HepG2 (cell line): ENCODE measurements around the gene TMEM14C. TPM values are rescaled to one million over a fixed set of nuclear protein-coding genes. Genes with fewer than 3 reads are reported as not detected.

Experiments used
- CCDC6 ChIP-seq: sonication (generic); formaldehyde crosslinking; IDR thresholded peaks from 2 replicates; pipeline ENCODE4 v1.8.1; 2022; ENCODE audit warnings: mild to moderate bottlenecking, missing genetic modification reagents, moderate library complexity
- CHCHD3 ChIP-seq: sonication (generic); formaldehyde crosslinking; IDR thresholded peaks from 2 replicates; pipeline ENCODE4 v1.8.0; 2022; ENCODE audit warnings: mild to moderate bottlenecking, missing genetic modification reagents, moderate library complexity
- ELF1 ChIP-seq: sonication (generic); formaldehyde crosslinking; IDR thresholded peaks from 2 replicates; pipeline ENCODE4 v1.4.0; 2020; ENCODE audit warnings: missing genetic modification reagents
- MXI1 ChIP-seq: IDR thresholded peaks from 3 replicates; pipeline ENCODE4 v1.6.1; 2012; ENCODE audit warnings: low read depth, low read length, inconsistent platforms, borderline replicate concordance
- RXRB ChIP-seq: IDR thresholded peaks from 2 replicates; pipeline ENCODE4 v1.6.1; 2016; ENCODE audit warnings: borderline replicate concordance, missing genetic modification reagents, missing compliant biosample characterization
- SATB2 ChIP-seq: sonication (generic); formaldehyde crosslinking; IDR thresholded peaks from 2 replicates; pipeline ENCODE4 v1.5.0; 2020; ENCODE audit warnings: missing genetic modification reagents
- SSRP1 ChIP-seq: IDR thresholded peaks from 2 replicates; pipeline ENCODE4 v1.6.1; 2016; ENCODE audit warnings: control low read depth
- TBX2 ChIP-seq: sonication (generic); formaldehyde crosslinking; IDR thresholded peaks from 2 replicates; pipeline ENCODE4 v1.5.0; 2020; ENCODE audit warnings: missing genetic modification reagents, mild to moderate bottlenecking, borderline replicate concordance
- TFDP1 ChIP-seq: IDR thresholded peaks from 2 replicates; pipeline ENCODE4 v1.6.1; 2016; ENCODE audit warnings: missing compliant biosample characterization, missing genetic modification reagents, borderline replicate concordance
- UBTF ChIP-seq: sonication (generic); formaldehyde crosslinking; IDR thresholded peaks from 2 replicates; pipeline ENCODE4 v1.4.0; 2020; ENCODE audit warnings: mild to moderate bottlenecking, missing genetic modification reagents
- ZKSCAN8 ChIP-seq: IDR thresholded peaks from 2 replicates; pipeline ENCODE4 v1.6.1; 2016; ENCODE audit warnings: borderline replicate concordance, missing genetic modification reagents, missing compliant biosample characterization
- ZNF136 ChIP-seq: sonication (generic); formaldehyde crosslinking; IDR thresholded peaks from 2 replicates; pipeline ENCODE4 v1.8.1; 2022; ENCODE audit warnings: low read depth, mild to moderate bottlenecking, moderate library complexity, missing genetic modification reagents
- ZNF44 ChIP-seq: sonication (generic); formaldehyde crosslinking; IDR thresholded peaks from 2 replicates; pipeline ENCODE4 v1.5.1; 2020; ENCODE audit warnings: mild to moderate bottlenecking, missing genetic modification reagents
- ZNF446 ChIP-seq: sonication (generic); formaldehyde crosslinking; IDR thresholded peaks from 2 replicates; pipeline ENCODE4 v1.5.0; 2020; ENCODE audit warnings: mild to moderate bottlenecking, missing genetic modification reagents
- ZNF468 ChIP-seq: sonication (generic); formaldehyde crosslinking; IDR thresholded peaks from 2 replicates; pipeline ENCODE4 v1.8.0; 2022; ENCODE audit warnings: mild to moderate bottlenecking, moderate library complexity, missing genetic modification reagents
- ZNF556 ChIP-seq: sonication (generic); formaldehyde crosslinking; IDR thresholded peaks from 2 replicates; pipeline ENCODE4 v1.4.0; 2020; ENCODE audit warnings: mild to moderate bottlenecking, missing genetic modification reagents, borderline replicate concordance
- ZNF563 ChIP-seq: sonication (generic); formaldehyde crosslinking; IDR thresholded peaks from 2 replicates; pipeline ENCODE4 v1.8.0; 2022; ENCODE audit warnings: mild to moderate bottlenecking, moderate library complexity, missing genetic modification reagents
- ZNF709 ChIP-seq: sonication (generic); formaldehyde crosslinking; IDR thresholded peaks from 2 replicates; pipeline ENCODE4 v1.5.0; 2020; ENCODE audit warnings: mild to moderate bottlenecking, missing genetic modification reagents
- ZNF800 ChIP-seq: sonication (generic); formaldehyde crosslinking; IDR thresholded peaks from 2 replicates; pipeline ENCODE4 v1.4.0; 2020; ENCODE audit warnings: missing genetic modification reagents
- polyA plus RNA-seq, 8 experiments: library from polyadenylated mRNA; depleted of rRNA in 3 of 8; stranded (reverse) in 7 of 8; unstranded in 1 of 8; fragments of >200 nt; fragmentation: Illumina TruSeq in 4 of 8; extraction: Trizol in 4 of 8; gene quantifications; 2 replicates each; pipeline versions ENCODE4 v1.2.1 to v1.2.3, GENCODE V29; 2011 to 2016; ENCODE audit warnings: low read depth in 4 of 8, missing spikeins in 1 of 8, mixed read lengths in 1 of 8; ENCODE audit not compliant: insufficient read depth in 1 of 8
- total RNA-seq, 5 experiments: library from RNA; depleted of rRNA; stranded (reverse); fragments of >200 nt; fragmentation: Illumina TruSeq; extraction: Trizol; gene quantifications; 2 replicates each; pipeline ENCODE4 v1.2.3, GENCODE V29; 2016; ENCODE audit warnings: low read depth in 1 of 5
- TF ChIP-seq, protein P1 (sequence below): sonication (generic); formaldehyde crosslinking; conservative IDR thresholded peaks from 2 replicates; pipeline ENCODE4 v1.4.0; 2020; ENCODE audit warnings: mild to moderate bottlenecking, missing genetic modification reagents, moderate library complexity

The TMEM14C gene
- total and polyA plus RNA-seq, 2 of the 13 experiments (the other 11 are each of a cell fraction or from before 2014, with no cell fraction given), result 184 TPM

GRCh38 chr6:10722820-10723566 lies at the start of gene TMEM14C (continued):
- TF ChIP-seq ZNF800 (CRISPR knock-in tag) (peak; percentile 80; the same call in 1 of the 2 replicates), ZNF556 (CRISPR knock-in tag) (peak; percentile 98), TBX2 (peak; percentile 94), SATB2 (peak; percentile 91; the same call in 1 of the 2 replicates), UBTF (peak; percentile 95), MXI1 (peak; percentile 95; the same call in 2 of the 3 replicates), ZNF136 (CRISPR knock-in tag) (peak; percentile 85; the same call in 1 of the 2 replicates), CHCHD3 (peak; percentile 51; the same call in 1 of the 2 replicates), ZNF563 (CRISPR knock-in tag) (peak; percentile 76), TFDP1 (CRISPR knock-in tag) (peak; percentile 85), ZKSCAN8 (peak; percentile 75; the same call in 1 of the 2 replicates), ZNF468 (CRISPR knock-in tag) (peak; percentile 42; the same call in 1 of the 2 replicates), SSRP1 (CRISPR knock-in tag) (no peak; the same call in none of the 2 replicates), CCDC6 (CRISPR knock-in tag) (peak; percentile 98; the same call in 1 of the 2 replicates), ZNF44 (CRISPR knock-in tag) (0 out of 2 replicates have a peak, but pooled peaks have one; percentile 41), ELF1 (CRISPR knock-in tag) (peak; percentile 85), ZNF446 (CRISPR knock-in tag) (no peak), ZNF709 (CRISPR knock-in tag) (peak; percentile 94), RXRB (CRISPR knock-in tag) (peak; percentile 78; the same call in 1 of the 2 replicates)
- TF ChIP-seq, protein P1, sequence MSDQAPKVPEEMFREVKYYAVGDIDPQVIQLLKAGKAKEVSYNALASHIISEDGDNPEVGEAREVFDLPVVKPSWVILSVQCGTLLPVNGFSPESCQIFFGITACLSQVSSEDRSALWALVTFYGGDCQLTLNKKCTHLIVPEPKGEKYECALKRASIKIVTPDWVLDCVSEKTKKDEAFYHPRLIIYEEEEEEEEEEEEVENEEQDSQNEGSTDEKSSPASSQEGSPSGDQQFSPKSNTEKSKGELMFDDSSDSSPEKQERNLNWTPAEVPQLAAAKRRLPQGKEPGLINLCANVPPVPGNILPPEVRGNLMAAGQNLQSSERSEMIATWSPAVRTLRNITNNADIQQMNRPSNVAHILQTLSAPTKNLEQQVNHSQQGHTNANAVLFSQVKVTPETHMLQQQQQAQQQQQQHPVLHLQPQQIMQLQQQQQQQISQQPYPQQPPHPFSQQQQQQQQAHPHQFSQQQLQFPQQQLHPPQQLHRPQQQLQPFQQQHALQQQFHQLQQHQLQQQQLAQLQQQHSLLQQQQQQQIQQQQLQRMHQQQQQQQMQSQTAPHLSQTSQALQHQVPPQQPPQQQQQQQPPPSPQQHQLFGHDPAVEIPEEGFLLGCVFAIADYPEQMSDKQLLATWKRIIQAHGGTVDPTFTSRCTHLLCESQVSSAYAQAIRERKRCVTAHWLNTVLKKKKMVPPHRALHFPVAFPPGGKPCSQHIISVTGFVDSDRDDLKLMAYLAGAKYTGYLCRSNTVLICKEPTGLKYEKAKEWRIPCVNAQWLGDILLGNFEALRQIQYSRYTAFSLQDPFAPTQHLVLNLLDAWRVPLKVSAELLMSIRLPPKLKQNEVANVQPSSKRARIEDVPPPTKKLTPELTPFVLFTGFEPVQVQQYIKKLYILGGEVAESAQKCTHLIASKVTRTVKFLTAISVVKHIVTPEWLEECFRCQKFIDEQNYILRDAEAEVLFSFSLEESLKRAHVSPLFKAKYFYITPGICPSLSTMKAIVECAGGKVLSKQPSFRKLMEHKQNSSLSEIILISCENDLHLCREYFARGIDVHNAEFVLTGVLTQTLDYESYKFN (CRISPR knock-in tag), result peak; percentile 89
